ENCODE results near the gene ZCCHC13. TPM values are rescaled to one million over a fixed set of nuclear protein-coding genes. Genes with fewer than 3 reads are reported as not detected.

ZCCHC13 gene
- total RNA-seq, 1 donor from 2014 or later = not detected

DNA sequence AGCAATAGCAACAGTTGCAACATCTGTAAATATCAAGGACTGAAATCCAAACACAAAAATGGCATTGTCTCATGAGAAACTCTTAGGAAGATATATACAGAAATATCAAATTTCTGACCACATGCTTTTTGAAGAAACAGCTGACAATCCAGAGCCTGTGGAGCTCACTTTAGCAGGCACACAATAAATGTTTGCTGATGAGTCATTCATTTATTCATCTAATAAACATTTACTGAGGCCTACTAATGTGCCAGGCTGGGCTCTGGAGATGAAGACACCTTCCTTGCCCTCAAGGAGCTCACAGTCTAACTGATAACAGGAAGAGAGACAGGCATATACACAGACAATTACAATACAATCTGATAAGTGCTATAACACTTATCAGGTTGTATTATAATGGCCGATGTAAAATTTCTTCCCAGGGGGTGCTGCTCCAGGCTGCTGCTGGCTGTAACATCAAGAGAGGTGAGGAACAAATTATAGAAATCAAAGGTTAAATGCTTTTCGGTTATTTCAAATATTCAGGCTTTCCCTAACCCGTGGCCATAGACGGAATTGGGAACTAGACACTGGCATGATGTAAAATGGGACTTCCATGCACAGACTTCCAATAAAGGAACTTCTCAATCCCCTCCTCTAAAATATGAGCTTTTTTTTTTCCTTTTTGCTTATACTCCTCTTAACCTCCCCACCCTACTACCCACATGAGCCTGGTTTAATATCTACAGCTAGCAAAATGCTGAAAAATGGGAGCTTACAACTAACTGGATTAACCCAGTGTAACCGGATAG is 16.8 kb upstream of the ZCCHC13 start:
- Mint-ChIP-seq H3K9me3 (no peaks in the 10 kb centered on the region), H3K36me3 (peaks cover 16% of the 10 kb centered on the region), H3K4me1 (ENCODE audit: unreplicated experiment) (peaks cover 10% of the 10 kb centered on the region), H3K4me3 (no peak overlapping the region), H3K27ac (no peak overlapping the region), H3K27me3 (no peaks in the 10 kb centered on the region)
- DNase-seq (ENCODE audit: extremely low spot score, unreplicated experiment) = no peak
- TF ChIP-seq, protein P1, sequence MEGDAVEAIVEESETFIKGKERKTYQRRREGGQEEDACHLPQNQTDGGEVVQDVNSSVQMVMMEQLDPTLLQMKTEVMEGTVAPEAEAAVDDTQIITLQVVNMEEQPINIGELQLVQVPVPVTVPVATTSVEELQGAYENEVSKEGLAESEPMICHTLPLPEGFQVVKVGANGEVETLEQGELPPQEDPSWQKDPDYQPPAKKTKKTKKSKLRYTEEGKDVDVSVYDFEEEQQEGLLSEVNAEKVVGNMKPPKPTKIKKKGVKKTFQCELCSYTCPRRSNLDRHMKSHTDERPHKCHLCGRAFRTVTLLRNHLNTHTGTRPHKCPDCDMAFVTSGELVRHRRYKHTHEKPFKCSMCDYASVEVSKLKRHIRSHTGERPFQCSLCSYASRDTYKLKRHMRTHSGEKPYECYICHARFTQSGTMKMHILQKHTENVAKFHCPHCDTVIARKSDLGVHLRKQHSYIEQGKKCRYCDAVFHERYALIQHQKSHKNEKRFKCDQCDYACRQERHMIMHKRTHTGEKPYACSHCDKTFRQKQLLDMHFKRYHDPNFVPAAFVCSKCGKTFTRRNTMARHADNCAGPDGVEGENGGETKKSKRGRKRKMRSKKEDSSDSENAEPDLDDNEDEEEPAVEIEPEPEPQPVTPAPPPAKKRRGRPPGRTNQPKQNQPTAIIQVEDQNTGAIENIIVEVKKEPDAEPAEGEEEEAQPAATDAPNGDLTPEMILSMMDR (conservative IDR thresholded peaks at IDR 0.05) = no peak

DNA sequence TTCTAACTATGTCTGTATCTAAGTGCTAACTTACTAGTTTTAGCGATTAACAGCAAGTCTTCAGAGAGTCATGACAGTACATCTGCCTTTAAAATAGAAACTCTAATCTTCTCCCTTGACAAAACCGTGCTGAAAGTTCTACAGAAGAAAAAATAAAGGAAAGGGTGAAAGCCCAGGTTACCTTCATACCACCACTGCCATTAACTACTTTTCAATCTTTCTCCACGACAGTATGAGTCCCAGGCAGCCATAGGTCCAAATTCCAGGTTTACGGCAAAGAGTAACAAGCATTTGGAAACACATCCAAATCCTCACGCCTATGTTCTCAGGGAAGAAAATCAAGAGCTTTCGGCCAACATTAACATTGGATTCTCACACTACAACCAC is 12.4 kb upstream of the ZCCHC13 start:
- Mint-ChIP-seq H3K27ac (peak overlapping the region; percentile 97), H3K36me3 (peaks cover 8% of the 10 kb centered on the region), H3K27me3 (no peaks in the 10 kb centered on the region), H3K9me3 (no peaks in the 10 kb centered on the region), H3K4me3 (peak overlapping the region; percentile 96), H3K4me1 (ENCODE audit: unreplicated experiment) (peaks cover 6% of the 10 kb centered on the region)
- DNase-seq (ENCODE audit: extremely low spot score, unreplicated experiment) = no peak
- TF ChIP-seq, protein P1 (conservative IDR thresholded peaks at IDR 0.05) = no peak

DNA sequence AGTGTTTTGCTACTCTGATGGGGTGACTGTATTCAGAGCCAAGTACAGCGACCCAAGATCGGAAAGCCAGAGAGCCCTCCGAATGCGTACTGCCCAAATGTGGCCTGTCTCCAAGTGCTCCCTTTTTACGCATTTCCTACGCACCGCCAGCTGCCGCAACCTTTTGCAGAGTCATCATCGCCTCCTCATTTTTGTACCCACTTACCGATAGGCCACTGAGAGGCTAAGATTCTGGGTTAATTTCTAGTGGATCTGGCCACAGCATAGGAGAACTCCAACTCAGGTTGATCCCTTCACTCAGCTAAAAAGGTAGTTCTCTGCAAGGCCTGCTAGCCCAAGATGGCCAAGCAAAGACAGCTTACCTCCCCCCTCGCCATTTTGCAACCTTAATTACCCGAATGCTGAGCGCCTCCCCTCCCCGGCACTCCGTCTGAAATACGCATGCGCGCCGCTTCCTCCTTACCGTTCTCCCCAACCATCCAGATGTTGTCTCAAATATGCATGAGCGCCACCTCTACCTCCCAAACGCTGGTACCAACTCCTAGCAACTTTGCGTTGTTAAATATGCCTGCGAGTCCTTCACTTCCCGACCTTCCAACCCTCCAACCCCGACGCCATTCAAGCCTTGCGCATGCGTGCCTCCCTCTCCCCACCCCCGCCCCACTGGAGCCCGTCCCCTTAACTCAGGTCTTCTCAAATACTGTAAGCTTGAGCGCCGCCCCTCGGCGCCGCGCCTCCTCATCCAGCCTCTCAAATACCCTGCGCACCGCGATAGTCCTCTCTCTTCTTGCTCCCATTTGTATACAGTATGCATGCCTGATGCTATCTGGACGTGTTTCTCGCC is 11.8 kb upstream of the ZCCHC13 start:
- DNase-seq (ENCODE audit: extremely low spot score, unreplicated experiment) = peak; percentile 80

DNA sequence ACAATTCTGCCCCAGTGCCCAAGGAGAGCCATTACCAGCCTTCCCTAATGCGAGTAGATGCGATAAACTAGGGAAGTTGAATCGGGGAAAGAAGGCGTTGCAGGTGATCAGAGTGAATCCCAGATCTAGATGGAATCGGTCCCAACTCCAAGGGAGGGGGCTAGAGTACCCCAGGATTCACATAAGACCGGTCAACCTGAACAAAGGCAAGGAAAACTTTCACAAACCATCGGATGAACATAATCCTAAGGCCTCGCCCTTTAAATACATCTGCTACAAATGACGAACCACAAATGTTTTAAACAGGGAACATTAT is 11.2 kb upstream of the ZCCHC13 start:
- H3K36me3 Mint-ChIP-seq = peaks cover 8% of the 10 kb centered on the region
- no peaks in the 10 kb centered on the region for H3K27me3 Mint-ChIP-seq

More for the DNA sequence above, 11.8 kb upstream of the ZCCHC13 start:
- TF ChIP-seq, protein P1 (conservative IDR thresholded peaks at IDR 0.05) = no peak
- Mint-ChIP-seq H3K27ac (peak overlapping the region; percentile 97), H3K9me3 (no peaks in the 10 kb centered on the region), H3K27me3 (no peaks in the 10 kb centered on the region), H3K4me1 (ENCODE audit: unreplicated experiment) (peaks cover 6% of the 10 kb centered on the region), H3K36me3 (peaks cover 8% of the 10 kb centered on the region), H3K4me3 (peak overlapping the region; percentile 96)

DNA sequence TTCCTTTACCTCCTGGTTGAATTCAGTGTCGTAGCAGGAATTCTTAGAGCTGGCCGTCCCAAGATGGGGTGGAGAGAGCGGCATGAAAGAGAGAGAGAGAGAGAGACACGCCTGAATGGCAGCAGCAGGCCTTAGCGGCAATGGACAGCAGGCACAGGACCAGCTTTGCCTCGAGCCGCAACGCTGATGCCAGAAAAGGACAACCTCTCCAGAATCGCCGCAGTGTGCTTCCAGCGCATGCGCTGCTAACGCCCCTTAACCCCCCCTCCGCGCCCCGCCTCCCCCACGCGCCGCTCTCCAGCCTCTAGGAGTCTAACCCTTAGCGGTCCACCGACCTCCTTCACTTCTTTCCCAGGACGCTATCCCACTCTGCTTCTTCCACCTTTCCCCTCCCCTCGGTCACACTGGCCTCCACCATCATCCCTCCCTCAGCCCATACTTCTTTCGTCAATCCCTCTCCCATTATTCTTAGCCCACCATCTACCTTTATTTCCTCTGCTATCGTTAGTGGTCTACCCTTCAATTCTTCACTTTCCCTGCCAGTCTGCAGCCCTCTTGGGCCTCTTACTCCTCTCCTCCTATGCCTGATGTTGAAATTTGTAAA is 10.5 kb upstream of the ZCCHC13 start:
- Mint-ChIP-seq H3K4me1 (ENCODE audit: unreplicated experiment) (no peaks in the 10 kb centered on the region), H3K4me3 (peak overlapping the region; percentile 96), H3K27ac (peak overlapping the region; percentile 97), H3K36me3 (peaks cover 8% of the 10 kb centered on the region), H3K9me3 (no peaks in the 10 kb centered on the region), H3K27me3 (no peaks in the 10 kb centered on the region)
- peak; percentile 78 for DNase-seq (ENCODE audit: extremely low spot score, unreplicated experiment)
- TF ChIP-seq, protein P1 (conservative IDR thresholded peaks at IDR 0.05) = no peak

More for the DNA sequence above, 11.2 kb upstream of the ZCCHC13 start:
- no peak for DNase-seq (ENCODE audit: extremely low spot score, unreplicated experiment)
- Mint-ChIP-seq H3K27ac (peak overlapping the region; percentile 97), H3K4me3 (peak overlapping the region; percentile 96), H3K9me3 (no peaks in the 10 kb centered on the region), H3K4me1 (ENCODE audit: unreplicated experiment) (peaks cover 6% of the 10 kb centered on the region)
- TF ChIP-seq, protein P1 (conservative IDR thresholded peaks at IDR 0.05) = no peak
